ENCODE results near the gene CERS6. TPM values are rescaled to one million over a fixed set of nuclear protein-coding genes. Genes with fewer than 3 reads are reported as not detected.

Gene CERS6
- total and polyA plus RNA-seq, 10 of the 15 experiments (the other 5 are each of a cell fraction or from before 2014, with no cell fraction given) = 1.3 to 20.4 (median 14.1) TPM

- intact Hi-C loops (cut with micrococcal nuclease; ENCODE audit: unreplicated experiment) (no loop called here), in situ Hi-C loops (cut with MboI) (no loop called here)
- RAD21 ChIA-PET (ENCODE audit: unreplicated experiment) = no interaction called here
- Histone ChIP-seq H3K4me2 (ENCODE audit: control insufficient read depth, insufficient read depth) (no peak overlapping the region), H3K36me3 (ENCODE audit: control insufficient read depth in 2 of 2, insufficient read depth in 2 of 2, low read length in 1 of 2) (peaks cover 0 to 7% of the 10 kb centered on the region in 2 experiments; a peak in 2 of 4 replicates), H3K27ac (ENCODE audit: control insufficient read depth, insufficient read depth) (no peak overlapping the region), H2AFZ (ENCODE audit: control insufficient read depth, low read depth, low read length) (no peak overlapping the region), H3K79me2 (ENCODE audit: control insufficient read depth, insufficient read depth, low read length) (peaks cover 9% of the 10 kb centered on the region), H3K27me3 (replicated peaks in 1 of 2; ENCODE audit: control insufficient read depth in 2 of 2, insufficient read depth in 2 of 2, low read length in 1 of 2) (no peaks in the 10 kb centered on the region), H3K9me3 (replicated peaks; ENCODE audit: control insufficient read depth, insufficient read depth, low read length) (no peaks in the 10 kb centered on the region; the same call in 2 of the 3 replicates), H3K4me3 (no peak overlapping the region), H3K9ac (ENCODE audit: control insufficient read depth, insufficient read depth, low read length) (no peak overlapping the region), H4K20me1 (ENCODE audit: control insufficient read depth, insufficient read depth) (no peaks in the 10 kb centered on the region), H3K4me1 (ENCODE audit: control insufficient read depth, insufficient read depth, low read length) (peaks cover 10% of the 10 kb centered on the region; the same call in 1 of the 2 replicates)
- CTCF ChIA-PET = no interaction called here
- FAIRE-seq (no peak), DNase-seq (ENCODE audit: low read depth, low spot score) (no peak), ATAC-seq (peak; percentile 31; the same call in 2 of the 3 replicates)
- POLR2A ChIA-PET = no interaction called here
- TF ChIP-seq RUNX3 (IDR thresholded peaks at IDR 0.05; ENCODE audit: low read length) (peak; percentile 49), SIX5 (IDR thresholded peaks at IDR 0.05; ENCODE audit: low read depth, low read length, severe bottlenecking) (no peak)
- BruUV-seq (replicated peaks) = no TSS peak
- SMC1A ChIA-PET (ENCODE audit: uncharacterized antibody, unreplicated experiment) = no interaction called here
Measured at GRCh38 chr2:168566974-168567665, 111.0 kb downstream of the CERS6 start.

GRCh38 chr2:168567836-168568235, 111.8 kb downstream of the CERS6 start:
- ChIA-PET POLR2A (no interaction called here), SMC1A (ENCODE audit: uncharacterized antibody, unreplicated experiment) (no interaction called here), CTCF (no interaction called here), RAD21 (ENCODE audit: unreplicated experiment) (no interaction called here)
- Histone ChIP-seq H3K9me3 (replicated peaks; ENCODE audit: control insufficient read depth, insufficient read depth, low read length) (no peaks in the 10 kb centered on the region; the same call in 2 of the 3 replicates), H3K79me2 (ENCODE audit: control insufficient read depth, insufficient read depth, low read length) (peaks cover 9% of the 10 kb centered on the region), H4K20me1 (ENCODE audit: control insufficient read depth, insufficient read depth) (no peaks in the 10 kb centered on the region), H3K36me3 (ENCODE audit: control insufficient read depth in 2 of 2, insufficient read depth in 2 of 2, low read length in 1 of 2) (peaks cover 0 to 7% of the 10 kb centered on the region in 2 experiments; a peak in 1 of 4 replicates), H2AFZ (ENCODE audit: control insufficient read depth, low read depth, low read length) (no peak overlapping the region), H3K27me3 (replicated peaks in 1 of 2; ENCODE audit: control insufficient read depth in 2 of 2, insufficient read depth in 2 of 2, low read length in 1 of 2) (no peaks in the 10 kb centered on the region), H3K4me3 (no peak overlapping the region), H3K4me2 (ENCODE audit: control insufficient read depth, insufficient read depth) (no peak overlapping the region), H3K9ac (ENCODE audit: control insufficient read depth, insufficient read depth, low read length) (no peak overlapping the region), H3K27ac (ENCODE audit: control insufficient read depth, insufficient read depth) (no peak overlapping the region), H3K4me1 (ENCODE audit: control insufficient read depth, insufficient read depth, low read length) (peaks cover 10% of the 10 kb centered on the region; the same call in 1 of the 2 replicates)
- WGBS (ENCODE audit: insufficient coverage, insufficient replicate concordance, low lambda C conversion rate, missing lambda C conversion rate) = 96% methylated on average over 4 of the region's 4 CpGs
- DNase-seq (ENCODE audit: low read depth, low spot score) (no peak), ATAC-seq (no peak), FAIRE-seq (no peak)
- in situ Hi-C loops (cut with MboI) = no loop called here
- BruUV-seq (replicated peaks) = no TSS peak
- intact Hi-C loops (cut with micrococcal nuclease; ENCODE audit: unreplicated experiment) = no loop called here
- no peak for TF ChIP-seq MTA2 (IDR thresholded peaks at IDR 0.05; ENCODE audit: low read depth)
- no peak for TF ChIP-seq CUX1 (IDR thresholded peaks at IDR 0.05; ENCODE audit: insufficient replicate concordance, low read depth, low read length)
- no peak for TF ChIP-seq EED (IDR thresholded peaks at IDR 0.05; ENCODE audit: low read depth)
- no peak for TF ChIP-seq RELB (IDR thresholded peaks at IDR 0.05; ENCODE audit: low read depth)
- TF ChIP-seq ZNF622 (IDR thresholded peaks at IDR 0.05) = no peak
- TF ChIP-seq ZNF217 (IDR thresholded peaks at IDR 0.05) = no peak
- TF ChIP-seq SRF (IDR thresholded peaks at IDR 0.05; ENCODE audit: low read depth in 2 of 2, low read length in 2 of 2) = no peak
- TF ChIP-seq MAX (IDR thresholded peaks at IDR 0.05; ENCODE audit: low read depth, low read length) = no peak
- TF ChIP-seq HDGF (IDR thresholded peaks at IDR 0.05) = no peak

All from GM12878 (cell line).